ENCODE data around the gene SUSD4. TPM values are rescaled to one million over a fixed set of nuclear protein-coding genes. Genes with fewer than 3 reads are reported as not detected.
"Not testable (repeated sequence)": the region's sequence is repeated elsewhere in the genome, so short reads cannot be mapped to it uniquely, and the experiment has no call there.

The SUSD4 gene
- total RNA-seq, 1 experiment from 2014 or later: not detected

- DNase-seq (ENCODE audit: low spot score): not testable (repeated sequence)
Observed at GRCh38 chr1:223251387-223251786, 112.6 kb downstream of the SUSD4 start.

GRCh38 chr1:223250632-223251015 lies 113.4 kb downstream of the SUSD4 start:
- no peak for DNase-seq (ENCODE audit: low spot score)

DNA sequence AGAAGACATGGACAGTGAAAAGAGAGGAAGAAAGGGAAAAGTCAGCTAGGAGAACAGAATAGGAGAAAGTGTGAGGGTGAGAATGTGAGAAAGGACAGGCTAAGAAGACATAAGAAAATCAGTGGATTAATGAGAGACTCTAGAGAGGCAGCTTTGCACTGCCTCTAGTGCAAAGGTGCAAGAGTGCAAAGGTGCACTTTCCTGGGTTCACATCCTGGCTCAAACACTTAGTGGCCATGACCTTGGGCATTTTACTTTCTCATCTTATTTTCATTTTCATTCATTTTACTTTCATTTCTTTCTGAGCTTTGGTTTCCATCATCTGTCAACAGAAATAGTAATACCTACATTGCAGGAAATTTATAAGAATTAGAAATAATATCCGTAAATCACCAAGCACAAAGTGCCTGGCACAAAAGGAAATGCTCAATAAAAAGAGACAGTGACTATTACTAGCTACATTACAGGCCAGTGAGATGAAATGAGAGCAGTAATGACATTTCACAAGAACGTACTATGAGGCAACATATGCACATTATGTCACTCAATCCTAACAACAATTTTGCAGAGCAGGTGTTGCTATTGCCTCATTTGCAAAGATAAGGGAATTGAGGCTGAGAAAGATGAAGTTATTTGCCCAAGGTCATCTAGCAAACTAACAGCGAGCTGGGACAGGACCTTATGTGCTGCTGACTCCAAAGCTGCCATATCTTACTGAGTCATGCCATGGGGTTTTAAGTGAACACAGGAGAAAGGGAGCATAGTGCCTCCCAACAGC lies 113.9 kb downstream of the SUSD4 start:
- no peak for DNase-seq (ENCODE audit: low spot score)

DNA sequence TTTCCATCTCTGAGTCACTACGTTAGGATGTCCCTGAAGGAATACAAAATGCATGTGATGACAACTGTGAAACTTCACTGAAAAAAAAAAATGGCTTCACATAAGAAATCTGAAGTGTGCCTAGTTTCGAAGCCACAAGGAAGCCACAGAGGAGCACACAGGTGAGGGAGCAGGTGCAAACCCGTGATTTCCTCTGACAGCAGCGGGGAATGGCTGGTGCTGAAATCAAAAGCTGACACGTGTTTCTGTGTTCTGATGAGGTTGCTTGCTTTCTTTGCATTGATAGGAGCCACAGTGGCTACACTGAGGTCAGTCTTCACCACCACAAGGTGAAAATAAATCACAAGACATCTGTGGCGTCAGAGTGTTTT lies 115.2 kb downstream of the SUSD4 start:
- no peak for DNase-seq (ENCODE audit: low spot score)

GRCh38 chr1:223248001-223248769 lies 115.8 kb downstream of the SUSD4 start:
- no peak for DNase-seq (ENCODE audit: low spot score)

- DNase-seq (ENCODE audit: low spot score): no peak
Observed at GRCh38 chr1:223246476-223247112, 117.4 kb downstream of the SUSD4 start.

GRCh38 chr1:223245983-223246382 lies 118.0 kb downstream of the SUSD4 start:
- DNase-seq (ENCODE audit: low spot score): no peak

DNA sequence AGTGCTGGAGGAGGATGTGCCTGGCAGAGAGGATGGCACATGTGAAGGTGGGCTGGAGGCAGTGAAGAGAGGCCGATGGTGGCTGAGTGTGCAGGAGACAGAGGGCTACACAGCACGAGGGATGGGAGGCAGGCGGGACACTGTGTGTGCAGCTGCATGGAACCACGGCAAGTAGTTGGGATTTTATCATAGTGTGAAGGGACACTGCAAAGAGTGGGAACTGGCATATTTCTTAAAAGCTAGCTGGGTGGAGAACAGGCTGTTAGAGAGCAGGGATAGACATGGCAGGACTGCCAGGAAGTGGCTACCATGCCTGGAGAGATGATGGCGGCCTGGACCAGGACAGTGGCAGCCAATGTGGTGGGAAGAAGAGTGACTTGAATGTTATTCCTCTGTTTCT lies 118.6 kb downstream of the SUSD4 start:
- DNase-seq (ENCODE audit: low spot score): no peak

DNA sequence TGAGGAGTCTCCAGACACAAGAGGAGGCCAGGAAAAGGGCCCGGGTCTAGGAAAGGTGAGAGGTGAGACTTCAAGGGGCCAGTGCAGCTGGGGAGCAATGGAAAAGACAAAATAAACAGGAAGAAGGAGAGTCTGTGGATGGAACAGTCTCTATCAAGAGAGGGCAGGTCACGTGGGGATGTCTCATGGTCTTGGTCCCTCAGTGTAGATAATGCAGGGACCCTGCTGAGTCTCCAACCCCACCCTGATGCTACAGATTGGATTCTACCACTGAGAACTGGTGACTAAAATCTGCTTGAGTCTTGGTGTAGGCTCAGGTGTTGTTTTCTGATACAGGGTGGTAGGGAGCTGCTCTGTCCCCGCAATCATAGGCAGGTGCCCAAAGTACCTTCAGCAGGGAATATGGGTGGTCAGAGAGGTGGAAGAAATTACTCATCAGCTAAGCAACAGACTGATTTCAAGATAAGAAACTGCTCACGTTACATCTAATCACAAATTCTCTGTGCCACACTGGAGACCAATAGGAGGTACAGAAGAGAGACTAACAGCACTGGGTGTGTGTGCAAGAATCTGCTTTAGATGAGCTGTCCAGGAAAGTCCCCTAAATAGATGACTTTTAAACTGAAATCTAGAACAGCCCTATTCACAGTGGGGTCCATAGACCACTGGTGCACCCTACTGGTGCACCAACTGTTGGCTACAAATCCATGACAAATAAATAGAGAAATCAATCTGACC lies 119.4 kb downstream of the SUSD4 start:
- peak; percentile 63 for DNase-seq (ENCODE audit: low spot score)

DNA sequence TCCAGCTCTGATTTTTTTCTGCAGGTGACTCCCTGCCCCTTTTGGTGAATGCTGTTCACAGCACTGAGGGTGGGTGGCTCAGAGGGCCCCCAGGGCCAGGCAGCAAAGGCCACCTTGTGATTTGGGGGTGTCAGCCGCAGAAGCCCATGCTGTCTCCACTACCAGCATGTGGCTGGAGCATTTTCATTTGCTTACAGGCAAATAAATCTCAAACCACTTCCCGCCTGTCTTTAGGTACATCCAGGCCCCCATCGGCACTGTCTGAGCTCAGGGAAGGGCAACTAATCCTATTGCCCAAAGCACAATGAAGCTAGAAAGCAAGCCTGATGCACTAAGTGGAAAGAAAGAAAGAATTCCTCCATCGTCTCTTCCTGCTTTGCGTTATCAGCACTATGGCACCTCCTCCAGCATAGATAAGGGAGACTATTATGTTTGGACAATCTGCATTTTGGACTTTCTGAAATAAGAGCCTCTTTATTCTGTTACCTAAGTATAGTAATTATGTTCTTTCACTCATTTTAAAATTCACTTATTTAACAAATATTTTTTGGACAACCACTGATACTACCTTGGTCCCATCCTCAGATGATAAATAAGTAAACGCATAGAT lies 120.4 kb downstream of the SUSD4 start:
- DNase-seq (ENCODE audit: low spot score): no peak

DNA sequence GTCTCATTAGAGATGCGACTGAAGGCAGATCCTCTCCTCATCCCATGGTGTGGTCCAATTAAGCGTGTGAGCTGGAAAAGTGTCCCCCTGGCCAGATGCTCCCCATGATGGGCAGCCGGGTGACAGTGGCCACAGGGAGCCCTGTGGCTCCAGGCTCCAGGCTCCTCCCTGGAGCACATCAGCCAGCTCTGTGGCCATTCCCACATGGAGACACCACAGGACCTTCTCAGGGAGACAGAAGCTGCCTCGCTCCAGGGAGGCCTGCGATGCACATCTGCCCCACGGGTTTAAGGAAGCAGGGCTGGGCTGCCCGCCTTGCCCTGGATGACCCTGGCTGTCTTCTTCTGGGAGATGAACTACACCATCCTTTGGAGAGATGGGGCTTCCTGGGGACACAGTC lies 121.0 kb downstream of the SUSD4 start:
- no peak for DNase-seq (ENCODE audit: low spot score)

DNA sequence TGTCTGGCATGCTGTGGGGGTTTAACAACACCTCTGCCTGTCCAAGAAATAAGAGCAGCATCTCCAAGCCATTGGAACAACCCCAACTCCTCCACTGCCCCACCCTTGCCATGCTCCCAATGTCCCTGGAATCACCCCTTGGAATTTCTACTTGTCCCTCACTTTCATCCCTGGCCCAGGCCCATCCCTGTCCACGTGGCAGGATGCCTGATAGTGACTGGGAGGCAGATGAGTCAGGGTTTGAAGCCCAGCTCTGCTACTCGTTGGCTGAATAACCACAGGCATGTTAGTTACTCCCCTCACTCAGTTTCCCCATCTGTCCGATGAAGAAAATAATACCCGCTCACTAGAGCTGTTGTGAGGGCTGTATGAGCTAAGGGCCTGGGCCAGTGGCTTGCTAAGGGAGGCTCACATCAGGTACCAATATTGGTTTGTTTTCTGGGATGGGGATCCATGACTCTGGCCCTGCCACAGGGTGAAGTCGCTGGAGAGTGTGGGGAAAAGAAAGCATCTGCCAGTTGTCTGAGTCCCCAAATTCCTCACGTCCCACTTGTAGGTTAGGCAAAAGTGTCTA lies 121.5 kb downstream of the SUSD4 start:
- DNase-seq (ENCODE audit: low spot score): peak; percentile 27

DNA sequence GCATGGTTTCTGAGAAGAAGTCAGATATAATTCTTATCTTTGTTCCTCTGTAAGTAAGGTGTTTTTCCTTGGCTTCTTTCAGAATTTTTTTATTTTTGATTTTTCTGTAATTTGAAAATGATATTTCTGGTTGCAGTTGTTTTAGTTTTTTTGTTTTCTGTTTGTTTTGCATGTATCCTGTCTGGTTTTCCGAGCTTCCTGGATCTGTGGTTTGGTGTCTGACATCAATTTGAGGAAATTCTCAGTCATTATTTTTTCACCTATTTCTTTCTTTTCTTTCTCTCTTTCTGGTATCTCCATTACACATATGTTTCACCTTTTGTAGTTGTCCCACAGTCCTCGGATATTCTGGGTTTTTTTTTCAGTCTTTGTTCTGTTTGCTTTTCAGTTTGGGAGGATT lies 123.9 kb downstream of the SUSD4 start:
- DNase-seq (ENCODE audit: low spot score): no peak

GRCh38 chr1:223235091-223235490 lies 128.9 kb downstream of the SUSD4 start:
- DNase-seq (ENCODE audit: low spot score): no peak

GRCh38 chr1:223234534-223234933 lies 129.4 kb downstream of the SUSD4 start:
- DNase-seq (ENCODE audit: low spot score): no peak

GRCh38 chr1:223234170-223234514 lies 129.8 kb downstream of the SUSD4 start:
- no peak for DNase-seq (ENCODE audit: low spot score)

DNA sequence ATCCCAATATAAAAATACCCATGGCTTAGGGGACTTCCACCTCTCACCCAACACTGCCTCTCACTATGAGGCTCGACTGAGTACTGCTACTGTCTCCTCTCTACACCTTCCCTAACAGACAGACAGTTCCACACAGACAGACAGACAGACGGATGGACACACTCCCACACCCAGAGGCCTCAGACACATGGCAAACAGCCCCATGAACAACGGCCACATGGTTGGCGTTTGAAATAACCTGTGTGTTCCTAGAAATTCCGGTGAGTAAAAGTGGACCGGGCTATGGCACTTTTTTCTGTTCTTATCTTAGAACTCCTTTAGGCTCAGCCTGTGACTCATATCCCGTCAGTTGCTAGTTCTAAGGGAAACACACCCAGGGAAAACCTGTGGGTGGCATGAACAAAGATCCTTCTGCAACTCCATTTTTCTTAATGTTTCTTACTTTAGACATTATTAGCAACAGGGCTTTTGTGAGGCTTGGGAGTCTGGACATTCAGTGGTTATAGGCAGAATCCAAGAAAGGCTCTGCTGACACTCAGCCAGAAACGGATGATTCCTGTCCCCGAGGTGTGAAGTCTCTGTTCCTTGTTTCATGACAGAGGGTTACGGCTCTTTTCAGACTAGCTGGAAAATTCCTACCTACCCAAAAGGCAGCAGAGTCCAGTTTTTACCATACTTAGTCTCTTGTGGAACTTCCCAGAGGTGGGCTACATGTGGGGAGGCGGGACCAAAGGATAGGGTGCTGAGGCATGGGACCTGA lies 130.4 kb downstream of the SUSD4 start:
- DNase-seq (ENCODE audit: low spot score): peak; percentile 94

DNA sequence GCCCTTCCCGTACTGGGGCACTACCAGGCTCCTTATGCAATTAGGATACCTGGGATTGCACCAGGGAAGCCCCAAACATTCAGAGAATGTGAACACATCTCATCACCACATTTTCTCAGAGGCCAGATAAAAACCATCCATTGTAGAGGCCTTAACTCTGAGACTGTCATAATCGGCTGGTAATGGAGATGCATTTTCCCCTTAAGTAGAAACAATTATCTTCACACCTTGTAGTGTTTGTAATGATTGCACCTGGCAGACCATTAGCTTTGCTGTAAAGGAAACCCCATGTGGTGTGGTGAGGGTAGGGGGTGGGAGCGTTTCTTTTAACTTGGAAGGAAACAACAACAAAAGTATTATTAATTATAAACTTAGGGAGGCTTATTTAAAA lies 131.0 kb downstream of the SUSD4 start:
- no peak for DNase-seq (ENCODE audit: low spot score)

GRCh38 chr1:223231581-223231980 lies 132.4 kb downstream of the SUSD4 start:
- DNase-seq (ENCODE audit: low spot score): no peak

DNA sequence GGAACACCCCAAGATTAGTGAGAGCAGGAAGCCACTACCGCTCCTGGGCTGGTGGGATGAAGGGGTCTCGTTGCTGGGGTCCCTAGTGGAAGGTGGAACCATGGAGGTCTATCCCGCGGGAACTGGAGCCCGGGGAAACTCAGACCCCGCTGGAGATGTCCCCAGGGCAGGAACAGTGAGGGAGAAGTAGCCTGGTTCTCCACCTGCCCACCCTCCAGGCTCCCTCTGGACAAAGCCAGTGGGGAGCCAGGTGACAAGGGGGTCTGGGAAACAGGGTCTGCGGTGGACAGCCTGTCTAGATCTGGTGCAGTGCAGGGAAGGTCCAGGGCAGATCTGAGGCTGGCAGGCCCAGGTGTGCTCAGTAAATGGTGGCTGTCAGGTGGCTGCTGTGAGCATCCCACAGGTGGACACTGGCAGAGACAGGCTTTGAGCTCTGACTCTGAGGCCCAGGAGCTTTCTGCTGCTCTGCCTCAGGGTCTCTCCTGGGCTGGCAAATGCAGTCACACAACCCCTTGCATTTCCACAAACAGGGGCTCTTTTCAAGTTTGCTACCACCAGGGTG lies 132.9 kb downstream of the SUSD4 start:
- no peak for DNase-seq (ENCODE audit: low spot score)

All from A172 (cell line).